ENCODE measurements around the gene EDA. TPM values are rescaled to one million over a fixed set of nuclear protein-coding genes. Genes with fewer than 3 reads are reported as not detected.

Gene EDA
- total RNA-seq, 2 experiments from 2014 or later = 1.8 to 3.9 TPM

GRCh38 chrX:69876221-69876620 lies 260.3 kb downstream of the EDA start:
- ChIA-PET CTCF (ENCODE audit: unreplicated experiment) (no interaction called here), POLR2A (no interaction called here)
- H3K4me2 ChIP-seq (ENCODE audit: low read length) = no peak overlapping the region
- DNase-seq (ENCODE audit: low spot score) = no peak
- TF ChIP-seq EZH2phosphoT487 (IDR thresholded peaks at IDR 0.05; ENCODE audit: borderline replicate concordance, low read depth, low read length) = no peak
- no peak for TF ChIP-seq CTCF (conservative IDR thresholded peaks at IDR 0.05; ENCODE audit: low read length)
- no peaks in the 10 kb centered on the region for H3K36me3 ChIP-seq (ENCODE audit: insufficient read depth, low read length)
- H3K79me2 ChIP-seq (ENCODE audit: insufficient read depth, low read depth, low read length) = no peaks in the 10 kb centered on the region
- intact Hi-C loops (cut with micrococcal nuclease; ENCODE audit: unreplicated experiment) = no loop called here
- no peaks in the 10 kb centered on the region for H3K9me3 ChIP-seq (ENCODE audit: low read length)
- BruUV-seq (replicated peaks) = no TSS peak
- no peak overlapping the region for H2AFZ ChIP-seq (ENCODE audit: low read length)
- no peaks in the 10 kb centered on the region for H3K9me2 ChIP-seq (ENCODE audit: insufficient read depth, low read length)
- H3K4me1 ChIP-seq (ENCODE audit: insufficient read depth, low read length, poor library complexity, severe bottlenecking) = no peaks in the 10 kb centered on the region
- no peak overlapping the region for H3K27ac ChIP-seq (ENCODE audit: low read depth, low read length, poor library complexity, severe bottlenecking)
- no peaks in the 10 kb centered on the region for H4K20me1 ChIP-seq (ENCODE audit: insufficient read depth, low read length)
- no peak overlapping the region for H3K4me3 ChIP-seq (ENCODE audit: low read depth, low read length, poor library complexity, severe bottlenecking)

GRCh38 chrX:69884210-69884609 lies 268.3 kb downstream of the EDA start:
- H3K27ac ChIP-seq (ENCODE audit: low read depth, low read length, poor library complexity, severe bottlenecking) = no peak overlapping the region
- no peaks in the 10 kb centered on the region for H4K20me1 ChIP-seq (ENCODE audit: insufficient read depth, low read length)
- H3K9me3 ChIP-seq (ENCODE audit: low read length) = no peaks in the 10 kb centered on the region
- no peak for DNase-seq (ENCODE audit: low spot score)
- POLR2A ChIA-PET = no interaction called here
- no peak overlapping the region for H3K4me3 ChIP-seq (ENCODE audit: low read depth, low read length, poor library complexity, severe bottlenecking)
- no peaks in the 10 kb centered on the region for H3K36me3 ChIP-seq (ENCODE audit: insufficient read depth, low read length)
- no peaks in the 10 kb centered on the region for H3K4me1 ChIP-seq (ENCODE audit: insufficient read depth, low read length, poor library complexity, severe bottlenecking)
- CTCF ChIA-PET (ENCODE audit: unreplicated experiment) = no interaction called here
- BruUV-seq (replicated peaks) = no TSS peak
- H3K9me2 ChIP-seq (ENCODE audit: insufficient read depth, low read length) = no peaks in the 10 kb centered on the region
- H3K79me2 ChIP-seq (ENCODE audit: insufficient read depth, low read depth, low read length) = no peaks in the 10 kb centered on the region
- no peak overlapping the region for H3K4me2 ChIP-seq (ENCODE audit: low read length)
- intact Hi-C loops (cut with micrococcal nuclease; ENCODE audit: unreplicated experiment) = no loop called here
- TF ChIP-seq CTCF (conservative IDR thresholded peaks at IDR 0.05; ENCODE audit: low read length) (no peak), EZH2phosphoT487 (IDR thresholded peaks at IDR 0.05; ENCODE audit: borderline replicate concordance, low read depth, low read length) (no peak)
- no peak overlapping the region for H2AFZ ChIP-seq (ENCODE audit: low read length)

GRCh38 chrX:69896046-69896445 lies 280.1 kb downstream of the EDA start:
- no peak for DNase-seq (ENCODE audit: low spot score)
- Histone ChIP-seq H4K20me1 (ENCODE audit: insufficient read depth, low read length) (no peaks in the 10 kb centered on the region), H3K9me2 (ENCODE audit: insufficient read depth, low read length) (no peaks in the 10 kb centered on the region), H3K4me3 (ENCODE audit: low read depth, low read length, poor library complexity, severe bottlenecking) (no peak overlapping the region), H3K9me3 (ENCODE audit: low read length) (no peaks in the 10 kb centered on the region), H3K27ac (ENCODE audit: low read depth, low read length, poor library complexity, severe bottlenecking) (no peak overlapping the region), H3K36me3 (ENCODE audit: insufficient read depth, low read length) (no peaks in the 10 kb centered on the region), H3K79me2 (ENCODE audit: insufficient read depth, low read depth, low read length) (no peaks in the 10 kb centered on the region), H2AFZ (ENCODE audit: low read length) (no peak overlapping the region), H3K4me2 (ENCODE audit: low read length) (no peak overlapping the region), H3K4me1 (ENCODE audit: insufficient read depth, low read length, poor library complexity, severe bottlenecking) (no peaks in the 10 kb centered on the region)
- TF ChIP-seq EZH2phosphoT487 (IDR thresholded peaks at IDR 0.05; ENCODE audit: borderline replicate concordance, low read depth, low read length) (no peak), CTCF (conservative IDR thresholded peaks at IDR 0.05; ENCODE audit: low read length) (no peak)
- BruUV-seq (replicated peaks) = no TSS peak
- POLR2A ChIA-PET = no interaction called here
- intact Hi-C loops (cut with micrococcal nuclease; ENCODE audit: unreplicated experiment) = no loop called here
- CTCF ChIA-PET (ENCODE audit: unreplicated experiment) = no interaction called here

Measured in OCI-LY7 (cell line).